Heart right ventricle (tissue), 16 donors: ENCODE results near the gene P3H3. TPM values are rescaled to one million over a fixed set of nuclear protein-coding genes. Genes with fewer than 3 reads are reported as not detected.

Experiments used
- ATAC-seq, 8 donors: fragments of 200-7000 bp; cut with Tn5 transposase; one replicate each; pipeline ENCODE4 v1.9.1; 2020; ENCODE audit warnings: mild to moderate bottlenecking in 8 of 8, moderate library complexity in 8 of 8, moderate number of reproducible peaks in 1 of 8
- DNase-seq, 2 donors: peaks; one replicate each; pipeline ENCODE4 v3.0.0-alpha.2; 2020
- H3K27ac ChIP-seq, 10 donors: fragments of 200-600 bp; sonication (generic) in 2 of 10; one replicate each; pipeline versions ENCODE4 v1.5.0 to v1.8.0; 2020 to 2022; ENCODE audit warnings: mild to moderate bottlenecking in 3 of 10
- H3K27me3 ChIP-seq, 7 donors: fragments of 200-600 bp; one replicate each; pipeline ENCODE4 v1.8.0; 2021 to 2022; ENCODE audit warnings: mild to moderate bottlenecking in 2 of 7
- H3K36me3 ChIP-seq, 9 donors: fragments of 200-600 bp; sonication (generic) in 1 of 9; one replicate each; pipeline versions ENCODE4 v1.5.0 to v1.8.0; 2020 to 2022; ENCODE audit warnings: mild to moderate bottlenecking in 2 of 9
- H3K4me1 ChIP-seq, 9 donors: fragments of 200-600 bp; sonication (generic) in 1 of 9; one replicate each; pipeline versions ENCODE4 v1.5.0 to v1.8.0; 2020 to 2022; ENCODE audit warnings: mild to moderate bottlenecking in 4 of 9
- H3K4me3 ChIP-seq, 10 donors: fragments of 200-600 bp; sonication (generic) in 2 of 10; one replicate each; pipeline versions ENCODE4 v1.5.0 to v1.8.0; 2020 to 2022; ENCODE audit warnings: mild to moderate bottlenecking in 7 of 10, moderate library complexity in 2 of 10
- H3K9me3 ChIP-seq, 11 donors: fragments of 200-600 bp in 10 of 11; sonication (generic) in 2 of 11; one replicate each; pipeline versions ENCODE4 v1.5.0 to v1.8.0; 2013 to 2022; ENCODE audit warnings: mild to moderate bottlenecking in 2 of 11, control low read depth in 1 of 11, moderate library complexity in 1 of 11
- CTCF ChIP-seq, 9 donors: fragments of 200-600 bp; sonication (generic) in 2 of 9; IDR thresholded peaks; one replicate each; pipeline versions ENCODE4 v1.5.0 to v1.8.0; 2021 to 2022; ENCODE audit warnings: antibody characterized with exemption in 9 of 9, mild to moderate bottlenecking in 5 of 9, moderate library complexity in 1 of 9
- WGBS, 2 donors: extraction: QIAGEN DNeasy Blood & Tissue Kit; methylation state at CpG; one replicate each; pipeline ENCODE4 v1.1.7; 2013; ENCODE audit warnings: inconsistent platforms in 1 of 2; 5-methylcytosine and 5-hydroxymethylcytosine counted together
- intact Hi-C, 10 donors: fragments of 100-400 bp; cut with DNase I; formaldehyde crosslinking; loops; one replicate each; pipeline versions ENCODE4 v1.11.1 to v1.14.2; 2022
- polyA plus RNA-seq, 2 donors: library from polyadenylated mRNA; stranded (reverse); fragments of 200-250 nt; gene quantifications; one replicate each; pipeline ENCODE4 v1.2.3, GENCODE V29; 2013
- total RNA-seq, 10 donors: library from RNA; stranded (reverse); fragmentation: NEBNext Ultra II Directional in 3 of 10; extraction: Animal tissue kit (Norgen Biotek cat#: 25700) in 3 of 10; gene quantifications; one replicate each; pipeline versions ENCODE4 v1.2.1 to v1.2.4, GENCODE V29; 2021 to 2023
- donor health status: Arrhythmogenic right ventricular cardiomyopathy.
- donor health status: ischemic (EF 13 %, LVEDD 7.1; RV severe dilation, severe dysfunction).
- donor health status: healthy with polysubstance abuse.
- donor health status: DM: no; HTN: yes; CAD: no.
- donor health status: DM: no; HTN: no; CAD: no.
- donor health status: ischemic (EF 25% LVEDD 6.9; RV normal size, moderate dysfunction).
- donor health status: ischemic (EF 25% LVEDD 5.7; RV mildly dilated, moderate dysfunction).
- donor health status: healthy.
- donor health status: DM: yes; HTN: yes; CAD: no.
- donor health status: Ischemic cardiomyopathy.
- donor health status: ischemic (EF 35%, LVEDD 5.7; RV mildly dilated, moderate dysfunction).
- donor health status: nonischemic (EF 11% LVEDD 7.7; RV severe dilation, severe dysfunction).
- donor health status: DM: yes; HTN: yes; CAD: no.
- donor health status: PGD.
- donor health status: ischemic (EF 29% LVEDD 5.4; RV normal size, mild dysfunction).
- donor health status: nonischemic (EF 23%, LVEDD 6.1; RV moderate dilation, normal function).

P3H3 gene
- total and polyA plus RNA-seq, 12 donors, result 6.4 to 37.8 (median 16.0) TPM

- Histone ChIP-seq H3K9me3 (no peaks in the 10 kb centered on the region), H3K4me3 (peak overlapping the region in 5 of 10 donors; percentile 17 to 39 (median 25)), H3K27me3 (peaks cover 0 to 59% (median 0%) of the 10 kb centered on the region in 7 donors), H3K36me3 (peaks cover 0 to 6% (median 0%) of the 10 kb centered on the region in 9 donors), H3K4me1 (peaks cover 15 to 65% (median 45%) of the 10 kb centered on the region in 9 donors), H3K27ac (peak overlapping the region in 1 of 10 donors; percentile 18)
- intact Hi-C loops, result loop anchor here (2.0 to 10.0 kb wide), 9 partner anchors 48 to 211 kb away; partner anchors contain the start of genes MLF2 (in 8 of the 10) and PTMS (in 1 of the 10)
- peak; percentile 87 to 89 for DNase-seq
- 12 to 14% methylated on average over 19 of the region's 19 CpGs for WGBS, 2 donors
- TF ChIP-seq CTCF (IDR thresholded peaks at IDR 0.05), result peak; percentile 80 to 97 (median 95)
- ATAC-seq, result peak; percentile 54 to 73 (median 62)
Observed at GRCh38 chr12:6825398-6826124, 2.6 kb upstream of the P3H3 start.

- intact Hi-C loops, result loop anchor here (5.0 to 10.0 kb wide), 7 partner anchors 49 to 211 kb away; partner anchors contain the start of genes MLF2 (in 7 of the 10) and PTMS (in 1 of the 10)
- 79 to 82% methylated on average over 17 of the region's 17 CpGs for WGBS, 2 donors
- Histone ChIP-seq H3K36me3 (peaks cover 0 to 12% (median 0%) of the 10 kb centered on the region in 9 donors), H3K4me1 (peaks cover 15 to 63% (median 40%) of the 10 kb centered on the region in 9 donors), H3K27ac (no peak overlapping the region), H3K4me3 (no peak overlapping the region), H3K27me3 (peaks cover 0 to 60% (median 0%) of the 10 kb centered on the region in 7 donors), H3K9me3 (no peaks in the 10 kb centered on the region)
- DNase-seq (no peak), ATAC-seq (no peak)
- TF ChIP-seq CTCF (IDR thresholded peaks at IDR 0.05), result no peak
Observed at GRCh38 chr12:6826125-6826733, 2.0 kb upstream of the P3H3 start.

DNA sequence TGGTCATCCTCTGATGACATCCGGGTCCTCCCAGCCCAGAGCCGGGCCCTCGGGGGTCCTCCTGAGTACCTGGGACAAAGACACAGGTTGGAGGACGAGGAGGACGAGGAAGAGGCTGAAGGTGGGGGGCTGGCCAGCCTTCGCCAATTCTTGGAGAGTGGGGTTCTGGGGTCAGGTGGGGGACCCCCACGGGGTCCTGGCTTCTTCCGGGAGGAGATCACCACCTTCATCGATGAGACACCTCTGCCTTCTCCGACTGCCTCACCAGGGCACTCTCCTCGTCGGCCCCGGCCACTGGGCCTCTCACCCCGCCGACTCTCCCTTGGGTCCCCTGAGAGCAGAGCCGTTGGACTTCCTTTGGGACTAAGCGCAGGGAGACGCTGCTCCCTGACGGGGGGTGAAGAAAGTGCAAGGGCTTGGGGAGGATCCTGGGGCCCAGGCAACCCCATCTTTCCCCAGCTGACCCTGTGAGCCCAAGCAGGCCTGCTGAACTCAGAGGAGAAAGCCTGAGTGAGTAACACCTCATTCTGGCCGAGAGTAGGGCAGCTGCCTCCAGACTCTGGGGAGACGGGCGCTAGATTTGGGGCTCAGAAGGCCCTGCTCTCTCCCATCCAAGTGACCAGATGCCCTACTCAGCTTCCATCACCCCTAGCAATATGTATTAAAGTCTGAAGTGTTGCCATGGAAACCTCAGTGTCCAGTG lies 1.3 kb upstream of the P3H3 start:
- peaks cover 12 to 60% (median 36%) of the 10 kb centered on the region in 9 donors for H3K4me1 ChIP-seq
- intact Hi-C loops, result loop anchor here (5.0 to 10.0 kb wide), 7 partner anchors 50 to 212 kb away; partner anchors contain the start of genes MLF2 (in 7 of the 10) and PTMS (in 1 of the 10)
- DNase-seq, result no peak

More for the DNA sequence above, 1.3 kb upstream of the P3H3 start:
- H3K36me3 ChIP-seq, result peaks cover 0 to 19% (median 0%) of the 10 kb centered on the region in 9 donors
- H3K9me3 ChIP-seq, result no peaks in the 10 kb centered on the region
- peaks cover 0 to 58% (median 0%) of the 10 kb centered on the region in 7 donors for H3K27me3 ChIP-seq
- H3K27ac ChIP-seq, result peak overlapping the region in 8 of 10 donors; percentile 6 to 56 (median 44)
- TF ChIP-seq CTCF (IDR thresholded peaks at IDR 0.05), result no peak
- WGBS, 2 donors, result 76 to 79% methylated on average over 22 of the region's 22 CpGs
- H3K4me3 ChIP-seq, result no peak overlapping the region
- no peak for ATAC-seq
